HG02981 (cell line): ENCODE measurements around the gene OLFML3.

ENCODE experiments used
- ATAC-seq: cut with Tn5 transposase; IDR thresholded peaks from one replicate; pipeline ENCODE4 v1.9.1; 2021; ENCODE audit warnings: mild to moderate bottlenecking, moderate library complexity; ENCODE audit not compliant: unreplicated experiment

Gene OLFML3

DNA sequence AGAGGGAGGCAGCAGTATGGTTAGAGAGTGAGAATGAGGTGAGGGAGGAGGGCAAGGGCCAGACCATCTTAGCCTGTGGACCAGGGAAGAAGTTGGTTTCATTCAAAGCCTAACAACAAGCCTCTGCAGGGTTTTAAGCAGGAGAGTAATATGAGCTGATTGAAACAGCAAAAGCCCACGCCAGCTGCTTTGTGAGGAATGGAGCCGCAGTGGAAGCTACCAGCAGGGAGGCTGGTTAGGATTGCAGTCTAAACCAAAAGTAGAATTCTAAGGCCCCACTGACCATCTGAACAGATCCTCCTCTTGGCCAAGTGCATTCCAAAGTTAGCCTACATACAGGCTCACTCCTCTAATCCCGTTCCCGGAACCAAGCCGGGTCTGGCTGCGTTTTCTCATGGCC lies 44.8 kb downstream of the OLFML3 start:
- ATAC-seq, result no peak

DNA sequence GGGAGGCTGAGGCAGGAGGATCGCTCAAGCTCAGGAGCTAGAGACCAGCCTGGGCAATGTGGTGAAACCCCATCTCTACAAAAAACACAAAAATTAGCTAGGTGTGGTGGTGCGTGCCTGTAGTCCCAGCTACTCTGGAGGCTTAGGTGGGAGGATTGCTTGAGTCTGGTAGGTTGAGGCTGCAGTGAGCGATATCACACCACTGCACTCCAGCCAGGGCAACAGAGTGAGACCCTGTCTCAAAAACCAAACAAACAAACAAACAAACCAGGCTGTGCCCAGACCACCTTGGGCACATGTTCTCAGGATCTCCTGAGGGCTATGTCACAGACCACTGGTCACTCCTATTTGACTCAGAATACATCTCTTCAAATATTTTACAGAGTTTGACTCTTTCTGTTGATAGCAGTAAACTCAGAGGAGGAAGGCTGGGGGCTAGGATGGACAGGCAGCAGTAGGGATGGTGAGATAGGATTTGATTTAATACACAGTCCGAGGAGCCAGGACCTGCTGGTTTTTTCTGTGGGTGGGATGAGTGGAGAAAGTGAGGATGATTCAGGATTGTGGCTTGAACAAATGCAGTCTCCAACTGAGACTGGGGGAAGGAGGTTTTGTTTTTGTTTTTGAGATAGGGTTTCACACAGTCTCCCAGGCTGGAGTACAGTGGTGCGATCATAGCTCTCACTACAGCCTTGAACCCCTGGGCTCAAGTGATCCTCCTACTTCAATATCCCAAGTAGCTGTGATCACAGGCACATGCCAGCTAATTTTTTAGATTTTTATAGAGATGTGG lies 46.5 kb downstream of the OLFML3 start:
- no peak for ATAC-seq

DNA sequence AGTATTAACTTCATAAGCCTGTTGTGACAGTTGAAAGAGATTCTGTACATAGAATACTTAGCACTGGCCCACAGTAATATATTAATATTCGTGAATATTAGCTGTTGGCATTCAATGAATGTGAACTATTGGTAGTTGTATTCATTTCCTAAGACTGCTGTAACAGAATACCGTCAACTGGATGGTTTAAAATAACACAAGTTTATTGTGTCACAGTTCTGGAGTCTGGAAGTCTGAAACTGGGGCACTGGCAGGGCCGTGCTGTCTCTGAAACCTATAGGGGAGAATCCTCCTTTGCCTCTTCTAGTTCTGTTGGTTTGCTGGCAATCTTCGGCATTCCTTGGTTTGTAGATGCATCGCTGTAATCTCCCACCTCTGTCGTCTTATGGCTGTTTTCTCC lies 47.5 kb downstream of the OLFML3 start:
- no peak for ATAC-seq
